Measurements from ENCODE around the gene MEIOB.
"Not testable (repeated sequence)": the region's sequence is repeated elsewhere in the genome, so short reads cannot be mapped to it uniquely, and the experiment has no call there.

MEIOB gene

GRCh38 chr16:1903845-1904840 is 32.2 kb upstream of the MEIOB start:
- no peaks in the 10 kb centered on the region for H3K4me1 ChIP-seq (ENCODE audit: insufficient read depth, low read length)
- no peaks in the 10 kb centered on the region for H3K36me3 ChIP-seq (ENCODE audit: insufficient read depth, low read depth, low read length)
- H3K4me3 ChIP-seq (ENCODE audit: low read length) = no peak overlapping the region
- H3K9ac ChIP-seq (ENCODE audit: low read depth, low read length) = no peak overlapping the region
- no peak overlapping the region for H3K27ac ChIP-seq (ENCODE audit: low read length)
- peaks cover 15% of the 10 kb centered on the region for H3K27me3 ChIP-seq (ENCODE audit: insufficient read depth, low read length)
- H3K9me3 ChIP-seq (ENCODE audit: insufficient read depth, low read depth, low read length) = no peaks in the 10 kb centered on the region

GRCh38 chr16:1903220-1903574 is 31.2 kb upstream of the MEIOB start:
- H3K9ac ChIP-seq (ENCODE audit: low read depth, low read length) = no peak overlapping the region
- H3K27me3 ChIP-seq (ENCODE audit: insufficient read depth, low read length) = 0 out of 2 replicates have a peak, but pooled peaks cover 9% of the 10 kb centered on the region
- no peaks in the 10 kb centered on the region for H3K4me1 ChIP-seq (ENCODE audit: insufficient read depth, low read length)
- no peak overlapping the region for H3K4me3 ChIP-seq (ENCODE audit: low read length)
- no peak overlapping the region for H3K27ac ChIP-seq (ENCODE audit: low read length)
- no peaks in the 10 kb centered on the region for H3K36me3 ChIP-seq (ENCODE audit: insufficient read depth, low read depth, low read length)
- no peaks in the 10 kb centered on the region for H3K9me3 ChIP-seq (ENCODE audit: insufficient read depth, low read depth, low read length)

GRCh38 chr16:1902547-1903219 is 30.7 kb upstream of the MEIOB start:
- Histone ChIP-seq H3K9ac (ENCODE audit: low read depth, low read length) (no peak overlapping the region), H3K9me3 (ENCODE audit: insufficient read depth, low read depth, low read length) (no peaks in the 10 kb centered on the region), H3K27ac (ENCODE audit: low read length) (no peak overlapping the region), H3K4me1 (ENCODE audit: insufficient read depth, low read length) (no peaks in the 10 kb centered on the region), H3K36me3 (ENCODE audit: insufficient read depth, low read depth, low read length) (no peaks in the 10 kb centered on the region), H3K4me3 (ENCODE audit: low read length) (no peak overlapping the region), H3K27me3 (ENCODE audit: insufficient read depth, low read length) (0 out of 2 replicates have a peak, but pooled peaks cover 8% of the 10 kb centered on the region)

GRCh38 chr16:1900452-1900774 is 28.4 kb upstream of the MEIOB start:
- Histone ChIP-seq H3K27ac (ENCODE audit: low read length) (no peak overlapping the region), H3K4me3 (ENCODE audit: low read length) (no peak overlapping the region), H3K27me3 (ENCODE audit: insufficient read depth, low read length) (no peaks in the 10 kb centered on the region), H3K9ac (ENCODE audit: low read depth, low read length) (no peak overlapping the region), H3K4me1 (ENCODE audit: insufficient read depth, low read length) (no peaks in the 10 kb centered on the region), H3K9me3 (ENCODE audit: insufficient read depth, low read depth, low read length) (no peaks in the 10 kb centered on the region), H3K36me3 (ENCODE audit: insufficient read depth, low read depth, low read length) (no peaks in the 10 kb centered on the region)

- Histone ChIP-seq H3K36me3 (ENCODE audit: insufficient read depth, low read depth, low read length) (no peaks in the 10 kb centered on the region), H3K27ac (ENCODE audit: low read length) (no peak overlapping the region), H3K27me3 (ENCODE audit: insufficient read depth, low read length) (no peaks in the 10 kb centered on the region), H3K4me1 (ENCODE audit: insufficient read depth, low read length) (no peaks in the 10 kb centered on the region), H3K4me3 (ENCODE audit: low read length) (no peak overlapping the region), H3K9me3 (ENCODE audit: insufficient read depth, low read depth, low read length) (no peaks in the 10 kb centered on the region), H3K9ac (ENCODE audit: low read depth, low read length) (no peak overlapping the region)
Observed at GRCh38 chr16:1899641-1900451, 27.9 kb upstream of the MEIOB start.

GRCh38 chr16:1897692-1898091 is 25.7 kb upstream of the MEIOB start:
- not testable (repeated sequence) for H3K36me3 ChIP-seq (ENCODE audit: insufficient read depth, low read depth, low read length); H3K4me1 ChIP-seq (ENCODE audit: insufficient read depth, low read length)

GRCh38 chr16:1895949-1896675 is 24.1 kb upstream of the MEIOB start:
- Histone ChIP-seq H3K4me1 (ENCODE audit: insufficient read depth, low read length) (no peaks in the 10 kb centered on the region), H3K27me3 (ENCODE audit: insufficient read depth, low read length) (no peaks in the 10 kb centered on the region), H3K9ac (ENCODE audit: low read depth, low read length) (no peak overlapping the region; the same call in 1 of the 2 replicates), H3K27ac (ENCODE audit: low read length) (no peak overlapping the region), H3K9me3 (ENCODE audit: insufficient read depth, low read depth, low read length) (no peaks in the 10 kb centered on the region), H3K36me3 (ENCODE audit: insufficient read depth, low read depth, low read length) (no peaks in the 10 kb centered on the region), H3K4me3 (ENCODE audit: low read length) (no peak overlapping the region)

More at GRCh38 chr16:1897692-1898091, 25.7 kb upstream of the MEIOB start:
- not testable (repeated sequence) for H3K27me3 ChIP-seq (ENCODE audit: insufficient read depth, low read length); H3K27ac ChIP-seq (ENCODE audit: low read length); H3K9ac ChIP-seq (ENCODE audit: low read depth, low read length); H3K9me3 ChIP-seq (ENCODE audit: insufficient read depth, low read depth, low read length); H3K4me3 ChIP-seq (ENCODE audit: low read length)

GRCh38 chr16:1895068-1895467 is 23.1 kb upstream of the MEIOB start:
- no peak overlapping the region for H3K27ac ChIP-seq (ENCODE audit: low read length)
- H3K4me3 ChIP-seq (ENCODE audit: low read length) = no peak overlapping the region
- no peak overlapping the region for H3K9ac ChIP-seq (ENCODE audit: low read depth, low read length)
- 0 out of 2 replicates have a peak, but pooled peaks cover 1% of the 10 kb centered on the region for H3K27me3 ChIP-seq (ENCODE audit: insufficient read depth, low read length)
- no peaks in the 10 kb centered on the region for H3K9me3 ChIP-seq (ENCODE audit: insufficient read depth, low read depth, low read length)
- no peaks in the 10 kb centered on the region for H3K36me3 ChIP-seq (ENCODE audit: insufficient read depth, low read depth, low read length)
- H3K4me1 ChIP-seq (ENCODE audit: insufficient read depth, low read length) = no peaks in the 10 kb centered on the region

GRCh38 chr16:1890708-1891050 is 18.7 kb upstream of the MEIOB start:
- no peak overlapping the region for H3K9ac ChIP-seq (ENCODE audit: low read depth, low read length)
- H3K27me3 ChIP-seq (ENCODE audit: insufficient read depth, low read length) = 0 out of 2 replicates have a peak, but pooled peaks cover 5% of the 10 kb centered on the region
- no peaks in the 10 kb centered on the region for H3K36me3 ChIP-seq (ENCODE audit: insufficient read depth, low read depth, low read length)
- H3K9me3 ChIP-seq (ENCODE audit: insufficient read depth, low read depth, low read length) = no peaks in the 10 kb centered on the region
- H3K4me1 ChIP-seq (ENCODE audit: insufficient read depth, low read length) = no peaks in the 10 kb centered on the region
- no peak overlapping the region for H3K4me3 ChIP-seq (ENCODE audit: low read length)
- H3K27ac ChIP-seq (ENCODE audit: low read length) = no peak overlapping the region

- H3K27ac ChIP-seq (ENCODE audit: low read length) = no peak overlapping the region
- no peak overlapping the region for H3K9ac ChIP-seq (ENCODE audit: low read depth, low read length)
- no peak overlapping the region for H3K4me3 ChIP-seq (ENCODE audit: low read length)
- H3K27me3 ChIP-seq (ENCODE audit: insufficient read depth, low read length) = 0 out of 2 replicates have a peak, but pooled peaks cover 5% of the 10 kb centered on the region
- no peaks in the 10 kb centered on the region for H3K4me1 ChIP-seq (ENCODE audit: insufficient read depth, low read length)
- no peaks in the 10 kb centered on the region for H3K9me3 ChIP-seq (ENCODE audit: insufficient read depth, low read depth, low read length)
- no peaks in the 10 kb centered on the region for H3K36me3 ChIP-seq (ENCODE audit: insufficient read depth, low read depth, low read length)
Observed at GRCh38 chr16:1890024-1890707, 18.2 kb upstream of the MEIOB start.
